Erythroblast (primary cell): ENCODE data around the gene HOXD11.

ENCODE experiments used
- GATA1 ChIP-seq: IDR thresholded peaks from 2 replicates; pipeline ENCODE4 v1.6.1; 2011; ENCODE audit warnings: low read depth, mild to moderate bottlenecking, control low read depth, low read length, moderate library complexity
- POLR2A ChIP-seq: IDR thresholded peaks from 2 replicates; pipeline ENCODE4 v1.6.1; 2011; ENCODE audit warnings: mild to moderate bottlenecking, low read length

- TF ChIP-seq POLR2A, result no peak
- TF ChIP-seq GATA1, result no peak
Measured at GRCh38 chr2:176109192-176109901, 2.3 kb downstream of the HOXD11 start.
